ENCODE measurements around the gene NRM.

DNA sequence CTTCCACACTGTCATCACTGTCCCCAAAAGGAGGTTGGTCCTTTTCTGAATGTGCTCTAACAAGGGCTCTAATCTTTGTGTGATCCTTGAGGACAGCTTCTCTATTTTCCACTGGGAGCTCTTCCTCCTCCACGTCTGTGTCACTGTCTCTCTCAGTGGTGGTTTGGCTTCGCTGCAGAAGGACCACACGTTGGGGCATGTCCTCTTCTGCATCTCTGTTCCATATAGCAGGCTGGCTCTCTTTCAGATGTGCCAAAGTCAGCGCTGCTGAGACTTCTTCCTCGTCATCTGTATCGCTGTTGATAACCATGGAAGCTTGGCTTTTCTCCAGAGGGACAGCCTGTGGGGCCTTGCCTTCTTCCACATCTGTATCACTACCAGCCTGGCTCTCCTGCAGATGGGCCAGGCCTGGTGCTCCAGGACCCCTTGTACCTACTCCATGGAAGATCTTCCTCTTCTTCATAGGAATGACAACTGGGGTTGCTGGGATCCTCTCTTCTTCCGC is 21.7 kb upstream of the NRM start:
- TF ChIP-seq, protein P1, sequence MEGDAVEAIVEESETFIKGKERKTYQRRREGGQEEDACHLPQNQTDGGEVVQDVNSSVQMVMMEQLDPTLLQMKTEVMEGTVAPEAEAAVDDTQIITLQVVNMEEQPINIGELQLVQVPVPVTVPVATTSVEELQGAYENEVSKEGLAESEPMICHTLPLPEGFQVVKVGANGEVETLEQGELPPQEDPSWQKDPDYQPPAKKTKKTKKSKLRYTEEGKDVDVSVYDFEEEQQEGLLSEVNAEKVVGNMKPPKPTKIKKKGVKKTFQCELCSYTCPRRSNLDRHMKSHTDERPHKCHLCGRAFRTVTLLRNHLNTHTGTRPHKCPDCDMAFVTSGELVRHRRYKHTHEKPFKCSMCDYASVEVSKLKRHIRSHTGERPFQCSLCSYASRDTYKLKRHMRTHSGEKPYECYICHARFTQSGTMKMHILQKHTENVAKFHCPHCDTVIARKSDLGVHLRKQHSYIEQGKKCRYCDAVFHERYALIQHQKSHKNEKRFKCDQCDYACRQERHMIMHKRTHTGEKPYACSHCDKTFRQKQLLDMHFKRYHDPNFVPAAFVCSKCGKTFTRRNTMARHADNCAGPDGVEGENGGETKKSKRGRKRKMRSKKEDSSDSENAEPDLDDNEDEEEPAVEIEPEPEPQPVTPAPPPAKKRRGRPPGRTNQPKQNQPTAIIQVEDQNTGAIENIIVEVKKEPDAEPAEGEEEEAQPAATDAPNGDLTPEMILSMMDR (IDR thresholded peaks at IDR 0.05; ENCODE audit: borderline replicate concordance, extremely low read depth, low read length, poor library complexity, severe bottlenecking), result no peak
- TF ChIP-seq EZH2 (IDR thresholded peaks at IDR 0.05; ENCODE audit: borderline replicate concordance, low read depth, low read length, severe bottlenecking), result no peak
